ENCODE measurements around the gene AFAP1. TPM values are rescaled to one million over a fixed set of nuclear protein-coding genes. Genes with fewer than 3 reads are reported as not detected.

Gene AFAP1
- total RNA-seq, 2 donors from 2014 or later: 9.6 to 35.3 TPM

DNA sequence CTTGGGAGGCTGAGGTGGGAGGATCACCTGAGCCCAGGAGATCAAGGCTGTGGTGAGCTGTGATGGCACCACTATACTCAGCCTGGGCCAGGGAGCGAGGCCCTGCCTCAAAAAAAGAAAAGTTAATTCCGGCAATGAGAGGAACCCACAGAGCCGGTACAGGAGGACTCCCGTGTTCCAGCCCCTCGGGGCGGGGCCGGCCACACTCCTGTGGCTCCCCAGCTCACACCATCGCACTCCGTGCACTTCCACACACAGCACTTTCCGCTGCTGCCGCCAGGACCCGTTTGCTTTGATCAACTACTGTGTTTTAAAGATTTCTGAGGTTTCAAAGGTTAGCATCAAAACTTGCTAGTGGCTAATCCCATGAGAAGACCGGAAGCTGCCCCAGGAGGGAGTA, 171.7 kb downstream of the AFAP1 start:
- no peaks in the 10 kb centered on the region for H3K27me3 ChIP-seq
- 90 to 92% methylated on average over 13 of the region's 13 CpGs for WGBS, 2 donors
- no peaks in the 10 kb centered on the region for H3K9me3 ChIP-seq
- DNase-seq (no peak), ATAC-seq (no peak)
- intact Hi-C loops (cut with DNase I): no loop called here
- no peaks in the 10 kb centered on the region for H3K36me3 ChIP-seq (replicated peaks in 1 of 2; ENCODE audit: insufficient read depth in 1 of 2, low read depth in 2 of 2)
- no peak overlapping the region for H3K27ac ChIP-seq
- TF ChIP-seq POLR2A (IDR thresholded peaks at IDR 0.05): no peak
- TF ChIP-seq, protein P1, sequence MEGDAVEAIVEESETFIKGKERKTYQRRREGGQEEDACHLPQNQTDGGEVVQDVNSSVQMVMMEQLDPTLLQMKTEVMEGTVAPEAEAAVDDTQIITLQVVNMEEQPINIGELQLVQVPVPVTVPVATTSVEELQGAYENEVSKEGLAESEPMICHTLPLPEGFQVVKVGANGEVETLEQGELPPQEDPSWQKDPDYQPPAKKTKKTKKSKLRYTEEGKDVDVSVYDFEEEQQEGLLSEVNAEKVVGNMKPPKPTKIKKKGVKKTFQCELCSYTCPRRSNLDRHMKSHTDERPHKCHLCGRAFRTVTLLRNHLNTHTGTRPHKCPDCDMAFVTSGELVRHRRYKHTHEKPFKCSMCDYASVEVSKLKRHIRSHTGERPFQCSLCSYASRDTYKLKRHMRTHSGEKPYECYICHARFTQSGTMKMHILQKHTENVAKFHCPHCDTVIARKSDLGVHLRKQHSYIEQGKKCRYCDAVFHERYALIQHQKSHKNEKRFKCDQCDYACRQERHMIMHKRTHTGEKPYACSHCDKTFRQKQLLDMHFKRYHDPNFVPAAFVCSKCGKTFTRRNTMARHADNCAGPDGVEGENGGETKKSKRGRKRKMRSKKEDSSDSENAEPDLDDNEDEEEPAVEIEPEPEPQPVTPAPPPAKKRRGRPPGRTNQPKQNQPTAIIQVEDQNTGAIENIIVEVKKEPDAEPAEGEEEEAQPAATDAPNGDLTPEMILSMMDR (IDR thresholded peaks at IDR 0.05): no peak
- H3K4me3 ChIP-seq: no peak overlapping the region
- no peaks in the 10 kb centered on the region for H3K4me1 ChIP-seq

DNA sequence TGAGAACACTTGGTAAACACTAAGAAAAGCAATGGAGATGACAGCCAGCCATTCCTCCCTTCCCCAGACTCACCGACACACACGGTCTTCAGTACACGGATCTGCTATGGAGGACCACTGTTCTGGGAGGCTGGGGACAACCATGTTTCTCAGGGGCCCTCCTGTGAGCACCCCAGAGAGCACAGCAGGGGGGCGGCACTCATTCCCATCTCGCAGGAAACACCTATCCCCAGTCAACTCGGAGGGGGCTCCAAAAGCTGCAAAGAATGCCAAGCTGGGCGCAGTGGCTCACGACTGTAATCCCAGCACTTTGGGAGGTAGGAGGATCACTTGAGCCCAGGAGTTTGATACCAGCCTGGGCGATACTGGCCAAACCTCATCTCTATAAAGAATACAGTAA, 172.1 kb downstream of the AFAP1 start:
- WGBS, 2 donors: 68% methylated on average over 5 to 9 of the region's 9 CpGs
- intact Hi-C loops (cut with DNase I): no loop called here
- Histone ChIP-seq H3K4me3 (no peak overlapping the region), H3K36me3 (replicated peaks in 1 of 2; ENCODE audit: insufficient read depth in 1 of 2, low read depth in 2 of 2) (no peaks in the 10 kb centered on the region), H3K27ac (no peak overlapping the region), H3K4me1 (no peaks in the 10 kb centered on the region), H3K27me3 (no peaks in the 10 kb centered on the region), H3K9me3 (no peaks in the 10 kb centered on the region)
- DNase-seq: no peak
- ATAC-seq: no peak
- TF ChIP-seq POLR2A (IDR thresholded peaks at IDR 0.05): no peak
- TF ChIP-seq, protein P1 (IDR thresholded peaks at IDR 0.05): no peak

DNA sequence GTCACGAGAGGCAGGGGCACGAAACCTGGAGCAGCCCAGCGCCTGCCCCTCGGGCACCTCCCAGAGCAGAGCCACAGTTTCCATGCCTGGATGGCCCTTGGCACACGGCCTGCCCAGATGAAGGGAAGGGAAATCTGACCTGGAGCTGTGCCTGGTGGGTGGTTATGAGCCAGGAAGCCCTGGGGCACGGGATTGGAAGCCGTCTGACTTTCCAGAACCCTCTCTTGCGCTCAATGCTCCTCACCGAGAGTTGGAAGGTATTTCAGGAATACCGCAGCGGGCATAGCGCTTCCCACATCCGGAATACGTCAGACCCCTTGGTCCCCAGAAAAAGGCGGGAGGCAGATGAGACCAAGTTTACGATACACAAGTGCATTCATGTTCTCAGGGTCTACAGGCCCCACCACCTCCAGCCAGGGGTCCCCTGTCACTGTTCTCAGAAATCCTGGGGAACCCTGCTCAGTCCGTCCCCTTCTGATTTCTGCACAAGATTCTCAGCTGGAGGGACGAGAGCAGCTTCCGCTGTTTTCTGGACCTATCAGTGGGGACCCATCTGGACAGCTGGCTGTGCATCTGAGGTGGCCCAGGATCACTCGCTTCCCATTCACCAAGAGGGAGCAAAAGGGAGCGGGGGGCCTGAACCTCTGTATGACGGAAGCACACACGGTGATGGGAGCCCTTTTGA, 172.9 kb downstream of the AFAP1 start:
- Histone ChIP-seq H3K36me3 (replicated peaks in 1 of 2; ENCODE audit: insufficient read depth in 1 of 2, low read depth in 2 of 2) (no peaks in the 10 kb centered on the region), H3K4me1 (no peaks in the 10 kb centered on the region), H3K9me3 (no peaks in the 10 kb centered on the region), H3K27ac (no peak overlapping the region), H3K27me3 (no peaks in the 10 kb centered on the region), H3K4me3 (no peak overlapping the region)
- intact Hi-C loops (cut with DNase I): no loop called here
- TF ChIP-seq POLR2A (IDR thresholded peaks at IDR 0.05): no peak
- TF ChIP-seq, protein P1 (IDR thresholded peaks at IDR 0.05): no peak
- WGBS, 2 donors: 81 to 85% methylated on average over 17 to 23 of the region's 23 CpGs
- ATAC-seq (no peak), DNase-seq (no peak)

DNA sequence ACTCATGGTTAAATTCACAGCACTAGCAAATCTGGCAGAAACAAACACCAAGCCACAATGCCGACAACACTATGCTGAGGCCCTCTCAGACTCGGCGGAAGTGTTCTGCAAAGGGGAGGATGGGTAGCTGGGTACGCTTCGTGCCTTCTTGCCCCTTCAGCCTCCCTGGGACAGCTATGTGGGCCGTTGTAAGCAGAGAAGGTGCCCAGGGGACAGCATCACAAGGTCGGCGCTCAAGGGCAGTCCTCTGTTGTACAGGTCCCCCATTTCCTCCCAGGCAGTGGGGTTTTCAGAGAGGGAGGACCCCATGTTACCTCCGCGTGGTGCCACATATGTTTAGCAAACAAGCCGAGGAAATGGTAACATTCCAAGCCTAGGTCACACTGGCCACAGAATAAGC, 173.6 kb downstream of the AFAP1 start:
- intact Hi-C loops (cut with DNase I): no loop called here
- Histone ChIP-seq H3K27ac (no peak overlapping the region), H3K4me3 (no peak overlapping the region), H3K27me3 (no peaks in the 10 kb centered on the region), H3K36me3 (replicated peaks in 1 of 2; ENCODE audit: insufficient read depth in 1 of 2, low read depth in 2 of 2) (no peaks in the 10 kb centered on the region), H3K9me3 (no peaks in the 10 kb centered on the region), H3K4me1 (no peaks in the 10 kb centered on the region)
- ATAC-seq: no peak
- no peak for TF ChIP-seq POLR2A (IDR thresholded peaks at IDR 0.05)
- TF ChIP-seq, protein P1 (IDR thresholded peaks at IDR 0.05): no peak
- no peak for DNase-seq
- 85 to 86% methylated on average over 6 to 11 of the region's 11 CpGs for WGBS, 2 donors

DNA sequence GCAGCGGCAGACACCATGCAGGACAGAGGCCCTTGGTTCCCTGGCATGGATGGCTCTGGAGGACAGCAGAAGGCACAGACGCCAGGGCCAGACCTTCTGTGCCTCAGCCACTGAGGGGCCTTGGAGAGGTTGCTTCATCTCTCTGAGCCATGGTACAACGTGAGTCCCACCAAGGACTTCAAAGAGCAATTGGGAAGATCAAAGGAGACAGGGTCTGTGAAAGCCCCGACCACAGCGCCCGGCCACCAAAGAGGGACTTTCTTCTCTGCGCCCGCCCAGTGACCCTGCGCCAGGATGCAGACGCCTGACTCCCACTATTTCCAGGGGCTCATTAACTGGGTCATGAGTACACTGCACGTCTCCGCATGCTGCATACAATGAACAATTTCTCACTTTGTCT, 174.0 kb downstream of the AFAP1 start:
- DNase-seq (no peak), ATAC-seq (no peak)
- intact Hi-C loops (cut with DNase I): no loop called here
- Histone ChIP-seq H3K27ac (no peak overlapping the region), H3K36me3 (replicated peaks in 1 of 2; ENCODE audit: insufficient read depth in 1 of 2, low read depth in 2 of 2) (no peaks in the 10 kb centered on the region), H3K4me3 (no peak overlapping the region), H3K27me3 (no peaks in the 10 kb centered on the region), H3K4me1 (no peaks in the 10 kb centered on the region), H3K9me3 (no peaks in the 10 kb centered on the region)
- WGBS, 2 donors: 83 to 86% methylated on average over 11 to 12 of the region's 12 CpGs
- no peak for TF ChIP-seq POLR2A (IDR thresholded peaks at IDR 0.05)
- TF ChIP-seq, protein P1 (IDR thresholded peaks at IDR 0.05): no peak
